RWPE2 (cell line): ENCODE measurements around the gene JTB.
A peak's percentile ranks its signal among the peaks of the same experiment; 100 is the strongest.

Experiments used
- ATAC-seq: fragments of 200-7000 bp; cut with Tn5 transposase; 3 replicates; pipeline ENCODE4 v1.9.1; 2021; ENCODE audit warnings: low read depth
- DNase-seq: peaks from one replicate; pipeline ENCODE4 v3.0.0-alpha.2; 2020; ENCODE audit warnings: low spot score
- H3K27ac ChIP-seq: fragments of 450-650 bp; 2 replicates; pipeline ENCODE4 v1.5.1; 2017; ENCODE audit warnings: mild to moderate bottlenecking; ENCODE audit not compliant: poor library complexity, severe bottlenecking
- H3K27me3 ChIP-seq: fragments of 250-450 bp; sonication (Bioruptor Pico); 2 replicates; pipeline ENCODE4 v1.5.1; 2021; ENCODE audit warnings: mild to moderate bottlenecking, moderate library complexity; ENCODE audit not compliant: insufficient read depth, poor library complexity, severe bottlenecking
- H3K36me3 ChIP-seq: fragments of 250-450 bp; sonication (Bioruptor Pico); 2 replicates; pipeline ENCODE4 v1.5.1; 2020; ENCODE audit warnings: low read depth, mild to moderate bottlenecking, moderate library complexity
- H3K4me1 ChIP-seq: fragments of 250-450 bp; sonication (Bioruptor Pico); 2 replicates; pipeline ENCODE4 v1.5.1; 2021; ENCODE audit warnings: mild to moderate bottlenecking, moderate library complexity; ENCODE audit not compliant: insufficient read depth, poor library complexity, severe bottlenecking
- H3K4me3 ChIP-seq: fragments of 250-450 bp; sonication (Bioruptor Pico); 2 replicates; pipeline ENCODE4 v1.5.1; 2021; ENCODE audit warnings: mild to moderate bottlenecking, moderate library complexity; ENCODE audit not compliant: severe bottlenecking
- H3K9me3 ChIP-seq: fragments of 250-450 bp; sonication (Bioruptor Pico); 2 replicates; pipeline ENCODE4 v1.5.1; 2021; ENCODE audit warnings: mild to moderate bottlenecking, moderate library complexity; ENCODE audit not compliant: severe bottlenecking
- TF ChIP-seq, protein P1 (sequence below): fragments of 450-650 bp; IDR thresholded peaks from one replicate; pipeline ENCODE4 v1.5.1; 2017; ENCODE audit warnings: mild to moderate bottlenecking, moderate library complexity; ENCODE audit not compliant: poor library complexity, severe bottlenecking

Gene JTB

GRCh38 chr1:153963030-153963849 is 14.2 kb downstream of the JTB start, which contains the start of gene SLC39A1:
Gene SLC39A1, minus strand, starts transcription at chr1:153963537. Its CDS starts 822 bp downstream, at chr1:153962715.
- peaks cover 11% of the 10 kb centered on the region for H3K4me1 ChIP-seq
- ATAC-seq = peak; percentile 52

GRCh38 chr1:153962088-153963029 is 15.1 kb downstream of the JTB start:
- Histone ChIP-seq H3K36me3 (peaks cover 18% of the 10 kb centered on the region), H3K9me3 (no peaks in the 10 kb centered on the region), H3K4me1 (peaks cover 11% of the 10 kb centered on the region), H3K27ac (peak overlapping the region; percentile 92), H3K4me3 (peak overlapping the region; percentile 54), H3K27me3 (no peaks in the 10 kb centered on the region)
- TF ChIP-seq, protein P1, sequence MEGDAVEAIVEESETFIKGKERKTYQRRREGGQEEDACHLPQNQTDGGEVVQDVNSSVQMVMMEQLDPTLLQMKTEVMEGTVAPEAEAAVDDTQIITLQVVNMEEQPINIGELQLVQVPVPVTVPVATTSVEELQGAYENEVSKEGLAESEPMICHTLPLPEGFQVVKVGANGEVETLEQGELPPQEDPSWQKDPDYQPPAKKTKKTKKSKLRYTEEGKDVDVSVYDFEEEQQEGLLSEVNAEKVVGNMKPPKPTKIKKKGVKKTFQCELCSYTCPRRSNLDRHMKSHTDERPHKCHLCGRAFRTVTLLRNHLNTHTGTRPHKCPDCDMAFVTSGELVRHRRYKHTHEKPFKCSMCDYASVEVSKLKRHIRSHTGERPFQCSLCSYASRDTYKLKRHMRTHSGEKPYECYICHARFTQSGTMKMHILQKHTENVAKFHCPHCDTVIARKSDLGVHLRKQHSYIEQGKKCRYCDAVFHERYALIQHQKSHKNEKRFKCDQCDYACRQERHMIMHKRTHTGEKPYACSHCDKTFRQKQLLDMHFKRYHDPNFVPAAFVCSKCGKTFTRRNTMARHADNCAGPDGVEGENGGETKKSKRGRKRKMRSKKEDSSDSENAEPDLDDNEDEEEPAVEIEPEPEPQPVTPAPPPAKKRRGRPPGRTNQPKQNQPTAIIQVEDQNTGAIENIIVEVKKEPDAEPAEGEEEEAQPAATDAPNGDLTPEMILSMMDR = no peak
- DNase-seq (no peak), ATAC-seq (no peak)

More at GRCh38 chr1:153963030-153963849, 14.2 kb downstream of the JTB start, which contains the start of gene SLC39A1:
- Histone ChIP-seq H3K27ac (peak within 1 kb of the TSS; percentile 92), H3K27me3 (no peaks in the 10 kb centered on the region), H3K9me3 (no peaks in the 10 kb centered on the region), H3K36me3 (peaks cover 18% of the 10 kb centered on the region), H3K4me3 (peak within 1 kb of the TSS; percentile 54)
- DNase-seq = peak; percentile 99
- TF ChIP-seq, protein P1 = no peak

- H3K9me3 ChIP-seq = no peaks in the 10 kb centered on the region
- ATAC-seq (no peak), DNase-seq (no peak)
- H3K4me3 ChIP-seq = no peak overlapping the region
- H3K36me3 ChIP-seq = peaks cover 18% of the 10 kb centered on the region
- H3K4me1 ChIP-seq = peaks cover 14% of the 10 kb centered on the region
- TF ChIP-seq, protein P1 = no peak
- no peaks in the 10 kb centered on the region for H3K27me3 ChIP-seq
- peak overlapping the region; percentile 92 for H3K27ac ChIP-seq
These were observed 16.1 kb downstream of the JTB start for GRCh38 chr1:153961421-153961820.

- ATAC-seq (no peak), DNase-seq (no peak)
- TF ChIP-seq, protein P1 = no peak
- Histone ChIP-seq H3K36me3 (peaks cover 18% of the 10 kb centered on the region), H3K9me3 (no peaks in the 10 kb centered on the region), H3K4me1 (peaks cover 10% of the 10 kb centered on the region), H3K27me3 (no peaks in the 10 kb centered on the region), H3K27ac (no peak overlapping the region), H3K4me3 (no peak overlapping the region)
These were observed 17.3 kb downstream of the JTB start for GRCh38 chr1:153960206-153960605.
